SIG-M5 treated with dmso at 0.1 percent for 504 hours (cell line): ENCODE measurements around the gene GCN1.

Source experiments
- DNase-seq: peaks from one replicate; lab custom pipeline; 2025; ENCODE audit not compliant: unreplicated experiment; lab: John Stamatoyannopoulos, UW

Gene GCN1

GRCh38 chr12:120183211-120183631 lies 11.3 kb downstream of the GCN1 start:
- no peak for DNase-seq

DNA sequence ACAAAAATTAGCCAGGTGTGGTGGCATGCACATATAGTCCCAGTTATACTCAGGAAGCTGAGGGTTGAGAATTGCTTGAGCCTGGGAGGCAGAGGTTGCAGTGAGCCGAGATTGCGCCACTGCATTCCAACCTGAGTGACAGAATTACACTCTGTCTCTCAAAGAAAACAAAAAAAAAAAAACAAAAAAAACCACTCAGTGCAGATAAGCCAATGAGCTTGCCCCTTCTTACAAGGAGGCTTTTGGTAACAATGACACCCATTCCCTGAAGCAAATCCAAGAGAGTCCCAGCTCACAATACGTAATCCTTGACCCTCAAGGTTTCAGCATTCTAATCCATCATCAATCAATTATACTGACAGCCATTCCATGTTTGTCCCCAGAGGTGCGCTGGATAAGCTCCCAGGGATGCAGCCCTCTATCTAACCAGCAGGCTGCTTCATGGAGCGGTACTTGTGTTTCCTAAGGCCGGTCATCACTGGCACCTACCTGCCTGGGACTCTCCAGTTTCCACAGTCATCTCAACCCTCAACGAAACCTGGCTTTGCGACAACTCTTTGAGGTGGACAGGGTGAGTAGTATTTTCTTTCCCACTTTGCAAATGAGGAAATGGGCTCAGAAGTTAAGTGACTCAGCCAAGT lies 12.4 kb downstream of the GCN1 start:
- no peak for DNase-seq

DNA sequence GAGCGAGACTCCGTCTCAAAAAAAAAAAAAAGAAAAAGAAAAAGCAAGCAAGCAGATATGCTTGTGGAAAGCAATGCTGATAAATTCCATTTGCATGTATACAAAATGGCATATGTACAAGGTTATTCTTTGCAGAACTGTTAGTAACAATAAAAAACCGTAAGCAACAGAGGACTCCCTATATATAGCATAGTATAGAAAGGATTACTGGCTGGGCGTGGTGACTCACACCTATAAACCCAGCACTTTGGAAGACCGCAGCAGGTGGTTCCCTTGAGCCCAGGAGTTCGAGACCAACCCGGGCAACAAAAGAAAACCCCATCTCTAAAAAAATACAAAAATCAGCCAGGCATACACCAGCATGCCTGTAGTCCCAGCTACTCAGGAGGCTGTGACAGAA lies 13.5 kb downstream of the GCN1 start:
- DNase-seq = no peak

GRCh38 chr12:120175537-120175936 lies 19.0 kb downstream of the GCN1 start:
- DNase-seq = no peak

GRCh38 chr12:120175062-120175461 lies 19.5 kb downstream of the GCN1 start:
- DNase-seq = no peak

- no peak for DNase-seq
Observed at GRCh38 chr12:120172053-120172452, 22.5 kb downstream of the GCN1 start.

DNA sequence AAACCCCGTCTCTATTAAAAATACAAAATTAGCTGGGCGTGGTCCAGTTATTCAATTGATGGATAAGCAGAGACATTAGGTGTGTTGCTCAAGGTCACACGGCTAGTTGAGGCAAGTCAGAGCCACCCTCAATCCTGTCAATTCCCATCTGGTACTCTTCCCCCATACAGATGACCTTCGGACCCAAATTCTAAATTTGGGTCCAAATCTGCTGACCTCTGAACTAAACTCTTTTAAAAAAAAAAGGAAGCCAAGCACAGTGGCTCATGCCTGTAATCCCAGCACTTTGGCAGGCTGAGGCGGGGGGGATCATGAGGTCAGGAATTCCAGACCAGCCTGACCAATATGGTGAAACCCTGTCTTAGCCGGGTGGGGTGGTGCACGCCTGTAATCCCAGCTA lies 23.9 kb downstream of the GCN1 start:
- DNase-seq = no peak

GRCh38 chr12:120169946-120170345 lies 24.6 kb downstream of the GCN1 start:
- no peak for DNase-seq

DNA sequence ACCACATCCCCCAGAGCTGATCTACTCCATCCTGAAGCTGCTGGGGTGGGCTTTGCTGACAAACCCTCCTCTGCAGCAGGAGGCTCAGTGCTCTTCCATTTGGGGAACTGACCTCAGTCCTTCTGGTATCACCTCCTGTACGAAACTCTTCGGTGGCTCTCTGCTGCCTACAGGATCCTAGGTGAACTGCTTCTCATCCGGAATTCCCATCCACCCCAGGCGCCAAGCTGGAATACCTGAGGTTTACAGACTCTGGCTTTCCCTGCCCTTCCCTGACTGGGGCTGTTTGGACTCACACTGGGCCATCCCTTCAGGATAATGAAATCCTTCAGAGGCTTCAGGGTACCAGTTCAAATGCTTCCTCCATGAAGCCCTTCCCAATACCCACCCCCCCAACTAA lies 26.2 kb downstream of the GCN1 start:
- DNase-seq = no peak

DNA sequence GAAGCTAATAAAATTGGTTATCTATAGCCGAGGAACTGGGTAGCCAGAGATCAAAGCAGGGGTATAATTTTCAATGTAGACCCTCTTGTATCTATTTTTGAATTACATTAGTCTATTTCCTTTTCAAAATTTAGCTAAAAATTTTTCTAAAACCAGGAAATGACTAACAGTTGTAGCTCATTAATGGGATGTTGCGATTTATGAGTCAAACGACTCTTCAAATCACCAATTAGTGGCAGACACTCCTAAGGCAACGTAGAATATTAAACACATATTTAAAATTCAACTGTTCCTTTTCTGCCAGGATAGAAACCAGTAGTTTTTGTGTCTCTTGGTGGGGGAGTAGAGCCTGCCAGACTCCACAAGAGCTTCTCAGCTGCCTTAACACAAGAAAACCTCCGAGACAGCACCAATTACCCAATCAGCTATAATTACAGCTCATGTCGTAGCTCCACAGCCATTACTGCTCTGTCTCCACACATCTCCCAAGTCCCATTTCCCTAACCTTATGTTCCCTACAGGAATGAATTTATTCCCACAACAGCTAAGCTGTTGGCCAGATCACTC lies 26.9 kb downstream of the GCN1 start:
- DNase-seq = no peak

- no peak for DNase-seq
Observed at GRCh38 chr12:120164293-120164692, 30.2 kb downstream of the GCN1 start.

GRCh38 chr12:120162763-120163162 lies 31.8 kb downstream of the GCN1 start:
- no peak for DNase-seq

DNA sequence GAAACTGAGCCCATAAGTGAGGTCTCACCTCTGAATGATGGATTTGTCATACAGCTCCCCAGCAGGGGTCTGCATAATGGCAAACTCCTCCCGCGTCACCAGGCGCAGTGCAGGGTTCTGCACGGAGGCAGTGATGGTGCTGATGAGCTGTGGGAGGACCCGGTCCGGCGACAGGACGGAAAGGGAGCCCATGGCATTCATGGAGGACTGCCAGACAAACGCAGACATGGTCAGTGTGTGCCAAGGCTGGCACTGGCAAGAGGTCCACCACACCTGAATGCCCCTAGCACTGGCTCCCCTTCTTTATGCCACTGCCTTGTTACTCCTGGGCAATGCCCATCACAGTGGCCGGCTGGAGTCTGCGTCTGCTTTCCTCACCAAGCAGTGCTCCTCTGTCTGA lies 32.7 kb downstream of the GCN1 start:
- DNase-seq = no peak

DNA sequence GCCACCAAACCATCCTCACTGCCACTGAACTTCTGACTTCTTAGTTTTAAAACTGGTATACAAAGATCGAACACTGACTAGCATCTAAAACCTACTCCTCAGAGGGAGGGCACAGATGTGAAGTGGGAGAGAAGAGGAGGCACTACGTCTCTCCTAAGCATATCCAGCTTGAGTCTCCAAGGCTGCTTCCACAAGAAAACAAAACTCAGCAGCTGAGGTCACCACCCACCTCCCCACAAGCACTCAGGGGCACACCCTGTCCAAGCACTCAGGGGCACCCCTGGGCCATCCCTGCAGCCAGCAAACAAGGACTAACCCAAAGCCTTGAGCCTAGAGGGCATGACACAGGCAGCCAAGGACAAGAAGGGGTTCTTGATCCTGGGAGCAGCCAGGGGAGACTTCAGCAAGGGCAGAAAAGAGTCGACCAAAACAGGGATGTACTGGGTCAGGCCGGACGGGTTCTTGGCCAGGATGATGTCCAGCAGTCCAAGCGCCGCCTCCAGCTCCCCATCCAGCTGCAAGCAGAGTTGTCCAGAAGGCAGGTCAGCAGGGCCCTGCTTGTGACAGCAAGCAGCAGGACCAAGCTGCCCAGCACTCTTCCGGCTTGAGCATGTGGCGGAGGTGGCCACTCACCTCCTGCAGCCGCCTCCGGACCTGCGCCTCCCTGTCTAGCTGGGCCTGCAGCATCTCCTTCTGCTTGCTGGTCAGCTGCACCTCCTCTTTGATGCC lies 34.8 kb downstream of the GCN1 start:
- no peak for DNase-seq

GRCh38 chr12:120158351-120158750 lies 36.2 kb downstream of the GCN1 start:
- DNase-seq = no peak

DNA sequence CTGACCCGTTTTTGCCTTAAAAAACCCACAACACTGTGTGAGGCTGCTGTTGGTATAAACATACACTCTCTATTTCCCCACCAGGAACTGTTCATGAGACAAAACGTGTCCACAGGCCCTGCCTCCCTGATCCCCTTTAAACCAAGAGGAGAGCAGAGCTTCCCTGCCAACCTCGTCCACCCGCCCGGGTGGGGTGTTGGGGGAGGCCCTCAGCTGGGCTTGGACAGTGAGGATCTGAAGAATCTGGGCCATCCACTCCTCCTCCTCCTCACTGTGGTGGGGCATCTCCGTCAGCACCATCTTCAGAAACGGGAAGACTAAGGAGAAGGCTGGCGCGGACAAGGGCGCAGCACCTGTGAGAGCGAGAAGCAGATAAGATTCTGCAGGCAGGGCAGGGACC lies 36.8 kb downstream of the GCN1 start:
- DNase-seq = no peak

DNA sequence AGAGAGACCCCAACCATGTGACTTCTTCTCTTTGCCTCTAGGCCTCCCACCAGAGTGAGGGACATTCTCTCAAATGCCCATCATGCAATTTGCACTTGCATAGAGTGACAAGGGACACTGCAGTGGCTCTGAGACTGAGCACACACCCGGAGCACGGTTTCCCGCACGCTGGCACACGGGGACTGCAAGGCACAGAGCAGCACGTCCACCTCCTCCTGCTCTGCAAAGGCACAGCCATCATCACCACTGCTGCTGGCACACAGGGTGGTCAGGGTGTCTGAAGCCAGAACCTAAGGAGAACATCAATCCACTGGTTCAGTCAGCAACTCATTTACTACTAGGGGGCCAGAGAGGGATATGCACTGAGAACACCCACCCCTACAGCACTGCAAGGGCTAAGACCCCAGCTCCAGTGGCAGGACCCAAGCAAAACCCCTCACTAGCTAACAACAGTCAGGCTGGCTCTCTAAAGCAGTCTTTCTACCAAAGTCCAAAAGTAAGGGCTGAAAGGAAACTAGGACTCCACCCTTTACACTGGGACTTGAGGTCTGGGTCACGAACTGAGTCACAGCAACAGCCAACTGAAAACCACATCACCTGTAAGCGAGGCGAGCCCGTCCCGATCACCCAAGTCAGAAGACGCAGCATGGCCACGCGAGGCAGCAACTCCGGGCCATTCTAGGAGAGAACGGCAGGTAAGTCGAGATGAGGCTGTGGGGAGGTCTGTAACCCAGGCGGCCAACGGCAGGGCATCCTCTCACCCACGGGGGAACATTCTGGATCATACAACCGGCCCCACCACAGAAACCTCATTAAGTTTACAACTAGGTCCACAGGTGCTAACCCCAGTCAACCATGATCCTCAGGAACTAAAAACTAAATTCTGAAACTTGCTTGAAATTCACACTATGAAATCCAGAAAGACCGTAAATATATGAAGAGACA lies 37.9 kb downstream of the GCN1 start:
- DNase-seq = no peak

- no peak for DNase-seq
Observed at GRCh38 chr12:120155072-120155471, 39.4 kb downstream of the GCN1 start.

- no peak for DNase-seq
Observed at GRCh38 chr12:120150919-120151525, 43.5 kb downstream of the GCN1 start.

GRCh38 chr12:120148011-120148410 lies 46.5 kb downstream of the GCN1 start:
- DNase-seq = no peak

GRCh38 chr12:120145164-120145563 lies 49.4 kb downstream of the GCN1 start:
- DNase-seq = no peak
